Mesothelial cell of epicardium (in vitro differentiated cells): ENCODE data around the gene DIAPH3. TPM values are rescaled to one million over a fixed set of nuclear protein-coding genes. Genes with fewer than 3 reads are reported as not detected.

Experiments
- DNase-seq, 2 experiments: peaks; one replicate each; pipeline ENCODE4 v3.0.0; 2021; ENCODE audit warnings: low spot score in 2 of 2; ENCODE audit not compliant: unreplicated experiment in 2 of 2
- H3K27ac Mint-ChIP-seq: 2 replicates; pipeline ENCODE4 v1.8.0; 2021; ENCODE audit warnings: mixed read lengths
- H3K27me3 Mint-ChIP-seq: 2 replicates; pipeline ENCODE4 v1.8.0; 2021; ENCODE audit warnings: low read depth, mixed read lengths
- H3K36me3 Mint-ChIP-seq: 2 replicates; pipeline ENCODE4 v1.8.0; 2021; ENCODE audit warnings: mixed read lengths
- H3K4me1 Mint-ChIP-seq: 2 replicates; pipeline ENCODE4 v1.8.0; 2021; ENCODE audit warnings: mixed read lengths
- H3K4me3 Mint-ChIP-seq: 2 replicates; pipeline ENCODE4 v1.8.0; 2021; ENCODE audit warnings: mild to moderate bottlenecking, moderate library complexity, mixed read lengths
- H3K9me3 Mint-ChIP-seq: 2 replicates; pipeline ENCODE4 v1.8.0; 2021; ENCODE audit warnings: mixed read lengths
- CTCF ChIP-seq: fragments of 200-600 bp; sonication (generic); IDR thresholded peaks from one replicate; pipeline ENCODE4 v1.5.0; 2021; ENCODE audit warnings: antibody characterized with exemption; ENCODE audit not compliant: unreplicated experiment
- total RNA-seq: library from RNA; stranded (reverse); gene quantifications from 3 replicates; pipeline ENCODE4 v1.2.1, GENCODE V29; 2021

Gene DIAPH3
- total RNA-seq, 1 donor from 2014 or later, result 16.8 TPM

DNA sequence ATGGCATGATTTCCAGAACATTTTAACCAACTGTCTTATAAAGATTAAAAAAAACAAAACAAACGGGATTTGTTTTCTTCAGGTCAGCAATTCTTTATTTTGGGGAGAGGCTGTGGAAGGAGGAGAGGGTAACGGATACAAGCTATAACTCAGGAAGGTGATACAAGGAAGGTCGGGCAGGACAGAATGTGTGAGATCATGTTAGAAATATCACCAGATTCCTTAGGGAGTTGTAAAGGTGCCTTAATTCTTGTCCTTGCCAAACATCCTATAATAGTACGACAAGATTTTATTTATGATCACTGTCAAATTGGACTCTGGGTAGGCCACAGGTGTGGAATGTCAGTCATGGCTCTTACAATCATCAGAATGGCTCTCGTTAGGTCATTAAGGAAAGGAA is 503.1 kb downstream of the DIAPH3 start:
- no peak for TF ChIP-seq CTCF
- no peak for DNase-seq
- no peak overlapping the region for H3K4me3 Mint-ChIP-seq
- H3K4me1 Mint-ChIP-seq, result peaks cover 20% of the 10 kb centered on the region
- H3K9me3 Mint-ChIP-seq, result peaks cover 5% of the 10 kb centered on the region
- H3K27me3 Mint-ChIP-seq, result peaks cover 5% of the 10 kb centered on the region
- peaks cover 7% of the 10 kb centered on the region for H3K36me3 Mint-ChIP-seq
- peak overlapping the region; percentile 12 for H3K27ac Mint-ChIP-seq

DNA sequence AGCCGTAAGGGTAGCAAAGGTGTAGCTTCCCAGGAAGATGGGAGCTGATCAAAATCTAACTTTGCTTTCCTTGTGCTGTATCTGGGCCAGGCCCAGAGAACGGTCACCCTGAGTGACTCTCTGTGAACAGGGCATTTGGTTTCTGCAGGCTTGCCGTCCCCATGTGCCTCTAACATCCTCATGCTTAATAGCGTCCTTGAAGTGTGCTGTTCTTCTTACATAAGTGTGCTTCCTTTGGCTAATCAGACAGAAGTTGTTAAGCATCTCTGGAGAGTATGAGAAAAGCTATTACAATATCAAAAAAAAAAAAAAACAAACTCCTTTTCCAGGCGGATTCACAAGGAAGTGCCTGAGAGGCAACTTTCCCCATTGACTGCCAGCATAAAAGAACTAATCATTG is 503.7 kb downstream of the DIAPH3 start:
- H3K36me3 Mint-ChIP-seq, result peaks cover 7% of the 10 kb centered on the region
- peaks cover 5% of the 10 kb centered on the region for H3K9me3 Mint-ChIP-seq
- H3K4me1 Mint-ChIP-seq, result peaks cover 16% of the 10 kb centered on the region
- no peak overlapping the region for H3K4me3 Mint-ChIP-seq
- H3K27ac Mint-ChIP-seq, result no peak overlapping the region
- TF ChIP-seq CTCF, result no peak
- DNase-seq, result no peak
- peaks cover 8% of the 10 kb centered on the region for H3K27me3 Mint-ChIP-seq

- Mint-ChIP-seq H3K27ac (no peak overlapping the region), H3K36me3 (peaks cover 2% of the 10 kb centered on the region), H3K27me3 (peaks cover 15% of the 10 kb centered on the region), H3K9me3 (peaks cover 5% of the 10 kb centered on the region), H3K4me1 (peaks cover 20% of the 10 kb centered on the region), H3K4me3 (no peak overlapping the region)
- TF ChIP-seq CTCF, result no peak
- no peak for DNase-seq
Measured at GRCh38 chr13:59658738-59659330, 504.9 kb downstream of the DIAPH3 start.

DNA sequence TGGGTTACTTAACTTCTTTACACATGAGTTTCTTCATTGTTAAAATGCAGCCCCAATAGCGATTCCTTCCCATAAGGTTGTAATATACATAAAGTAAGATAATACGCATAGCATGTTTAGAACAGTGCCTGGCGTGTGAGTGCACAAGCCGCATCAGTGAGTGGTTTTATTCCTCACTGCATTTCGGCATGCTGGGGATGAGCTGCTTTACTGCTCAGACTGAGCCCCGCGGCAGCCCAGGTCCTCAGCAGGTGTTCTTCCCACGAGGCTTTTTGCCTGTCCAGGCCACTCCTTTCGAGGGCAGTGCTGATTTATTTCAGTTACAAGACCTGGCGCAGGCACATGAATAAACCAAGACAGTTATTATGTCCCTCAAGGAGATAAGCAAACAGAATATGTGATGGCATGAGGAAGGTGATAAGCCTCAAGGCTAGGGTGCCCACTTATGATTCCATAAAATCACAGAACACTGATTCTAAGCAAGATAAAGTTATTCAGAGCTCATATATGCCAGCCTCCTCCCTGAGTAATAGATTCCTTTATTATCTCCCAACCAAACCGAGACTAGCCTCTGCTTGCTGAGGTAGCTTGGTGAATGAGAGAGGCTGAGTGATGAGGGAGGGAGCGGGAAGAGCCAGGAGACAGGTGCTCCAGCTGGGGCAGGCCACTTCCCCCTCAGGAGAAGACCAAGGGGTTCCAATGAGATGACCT is 505.5 kb downstream of the DIAPH3 start:
- no peak for TF ChIP-seq CTCF
- no peak overlapping the region for H3K27ac Mint-ChIP-seq
- peaks cover 2% of the 10 kb centered on the region for H3K9me3 Mint-ChIP-seq
- H3K27me3 Mint-ChIP-seq, result peaks cover 15% of the 10 kb centered on the region
- peaks cover 1% of the 10 kb centered on the region for H3K36me3 Mint-ChIP-seq
- no peak overlapping the region for H3K4me3 Mint-ChIP-seq
- peaks cover 21% of the 10 kb centered on the region for H3K4me1 Mint-ChIP-seq
- no peak for DNase-seq

- peaks cover 6% of the 10 kb centered on the region for H3K9me3 Mint-ChIP-seq
- DNase-seq, result no peak
Measured at GRCh38 chr13:59653916-59654315, 509.8 kb downstream of the DIAPH3 start.

More at GRCh38 chr13:59653916-59654315, 509.8 kb downstream of the DIAPH3 start:
- Mint-ChIP-seq H3K4me3 (no peak overlapping the region), H3K27me3 (peaks cover 13% of the 10 kb centered on the region), H3K36me3 (no peaks in the 10 kb centered on the region), H3K27ac (no peak overlapping the region), H3K4me1 (peaks cover 14% of the 10 kb centered on the region)
- no peak for TF ChIP-seq CTCF
